AG10803 (cell line): ENCODE data around the gene GSAP.
A peak's percentile ranks its signal among the peaks of the same experiment; 100 is the strongest.

Experiments used
- DNase-seq: peaks from one replicate; pipeline ENCODE4 v3.0.0; 2010; ENCODE audit warnings: low read depth
- H3K4me3 ChIP-seq: 2 replicates; pipeline ENCODE4 v1.5.1; 2011; ENCODE audit warnings: mild to moderate bottlenecking, low read length, control low read depth
- TF ChIP-seq, protein P1 (sequence below): conservative IDR thresholded peaks from 2 replicates; pipeline ENCODE4 v1.5.1; 2011; ENCODE audit warnings: mild to moderate bottlenecking, low read length, control low read depth, inconsistent platforms

GSAP gene

DNA sequence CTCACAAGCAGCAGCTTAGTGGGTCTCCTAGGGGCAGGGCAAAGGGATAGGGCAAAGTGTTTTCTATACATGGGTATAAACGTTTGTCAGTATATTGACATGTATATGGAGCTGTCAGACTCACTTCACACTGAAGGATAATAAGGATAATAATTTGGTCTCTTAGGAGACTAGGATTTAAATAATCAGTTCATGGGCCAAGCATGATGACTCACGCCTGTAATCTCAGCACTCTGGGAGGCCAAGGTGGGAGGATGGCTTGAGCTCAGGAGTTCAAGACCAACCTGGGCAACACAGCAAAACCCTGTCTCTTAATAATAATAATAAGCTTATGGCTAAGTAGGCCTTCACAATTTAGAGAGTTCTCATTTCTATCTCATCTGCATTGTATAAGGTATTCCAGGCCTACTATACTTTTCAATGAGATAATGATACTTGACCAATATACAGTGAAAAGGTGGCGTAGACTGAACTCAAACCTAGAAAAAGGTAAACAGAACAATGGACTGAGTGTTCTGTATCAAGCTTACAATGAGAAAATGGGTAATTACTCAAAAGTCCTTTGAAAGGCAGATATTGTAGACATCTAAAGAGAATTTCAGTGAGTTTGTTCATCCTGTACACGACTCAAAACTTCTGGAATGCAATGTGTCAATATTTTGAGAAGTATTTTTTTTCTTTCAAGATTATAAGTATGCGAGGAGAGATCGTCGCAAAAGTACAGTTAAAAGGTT, 7.0 kb downstream of the GSAP start:
- H3K4me3 ChIP-seq = no peak overlapping the region
- DNase-seq = peak; percentile 35
- TF ChIP-seq, protein P1, sequence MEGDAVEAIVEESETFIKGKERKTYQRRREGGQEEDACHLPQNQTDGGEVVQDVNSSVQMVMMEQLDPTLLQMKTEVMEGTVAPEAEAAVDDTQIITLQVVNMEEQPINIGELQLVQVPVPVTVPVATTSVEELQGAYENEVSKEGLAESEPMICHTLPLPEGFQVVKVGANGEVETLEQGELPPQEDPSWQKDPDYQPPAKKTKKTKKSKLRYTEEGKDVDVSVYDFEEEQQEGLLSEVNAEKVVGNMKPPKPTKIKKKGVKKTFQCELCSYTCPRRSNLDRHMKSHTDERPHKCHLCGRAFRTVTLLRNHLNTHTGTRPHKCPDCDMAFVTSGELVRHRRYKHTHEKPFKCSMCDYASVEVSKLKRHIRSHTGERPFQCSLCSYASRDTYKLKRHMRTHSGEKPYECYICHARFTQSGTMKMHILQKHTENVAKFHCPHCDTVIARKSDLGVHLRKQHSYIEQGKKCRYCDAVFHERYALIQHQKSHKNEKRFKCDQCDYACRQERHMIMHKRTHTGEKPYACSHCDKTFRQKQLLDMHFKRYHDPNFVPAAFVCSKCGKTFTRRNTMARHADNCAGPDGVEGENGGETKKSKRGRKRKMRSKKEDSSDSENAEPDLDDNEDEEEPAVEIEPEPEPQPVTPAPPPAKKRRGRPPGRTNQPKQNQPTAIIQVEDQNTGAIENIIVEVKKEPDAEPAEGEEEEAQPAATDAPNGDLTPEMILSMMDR = no peak

- TF ChIP-seq, protein P1 = no peak
- no peak overlapping the region for H3K4me3 ChIP-seq
- no peak for DNase-seq
Measured at GRCh38 chr7:77407906-77408305, 8.2 kb downstream of the GSAP start.

GRCh38 chr7:77406421-77406820, 9.7 kb downstream of the GSAP start:
- H3K4me3 ChIP-seq = no peak overlapping the region
- TF ChIP-seq, protein P1 = no peak

DNA sequence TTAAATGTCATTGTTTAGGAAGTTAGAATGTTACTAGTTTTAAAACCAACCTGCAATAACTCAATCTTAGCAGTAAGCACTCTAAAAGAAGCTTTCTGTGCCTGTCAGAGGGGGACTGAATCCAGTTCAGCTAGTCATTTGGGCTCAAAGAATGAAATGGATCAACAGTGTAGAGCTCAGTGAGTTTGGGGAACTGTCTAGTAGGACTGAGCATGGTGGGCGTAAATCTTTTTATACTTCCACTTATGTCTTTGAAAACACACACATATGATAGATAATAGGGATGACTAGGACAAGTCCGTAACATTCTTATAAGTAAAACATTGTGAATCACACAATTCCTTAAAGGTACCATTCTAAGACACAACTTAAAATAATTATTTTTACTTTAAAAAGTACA, 11.5 kb downstream of the GSAP start:
- TF ChIP-seq, protein P1 = no peak
- H3K4me3 ChIP-seq = no peak overlapping the region
- no peak for DNase-seq

More at GRCh38 chr7:77406421-77406820, 9.7 kb downstream of the GSAP start:
- no peak for DNase-seq

DNA sequence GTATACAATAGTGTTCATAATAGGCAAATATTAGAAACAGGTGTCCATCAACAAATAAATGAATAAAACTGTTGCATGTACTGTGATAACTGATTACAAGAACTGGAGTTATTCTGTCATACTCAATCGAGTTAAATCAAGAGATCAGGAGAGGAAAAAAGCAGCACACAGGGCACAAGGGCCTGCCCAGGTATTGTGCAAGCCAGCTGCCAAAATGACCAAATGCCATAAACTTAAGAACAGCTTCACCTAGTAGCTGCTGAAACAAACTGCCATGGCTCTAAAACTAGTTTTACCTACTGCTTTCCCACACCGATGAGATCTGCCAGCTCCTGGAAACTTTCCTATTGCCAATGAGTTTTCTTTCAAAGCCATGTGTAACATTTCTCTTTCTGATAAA, 12.2 kb downstream of the GSAP start:
- DNase-seq = no peak
- no peak overlapping the region for H3K4me3 ChIP-seq
- TF ChIP-seq, protein P1 = no peak

GRCh38 chr7:77402818-77403217, 13.3 kb downstream of the GSAP start:
- TF ChIP-seq, protein P1 = no peak
- H3K4me3 ChIP-seq = no peak overlapping the region

GRCh38 chr7:77401002-77401401, 15.1 kb downstream of the GSAP start:
- no peak overlapping the region for H3K4me3 ChIP-seq
- TF ChIP-seq, protein P1 = no peak
- DNase-seq = no peak

More at GRCh38 chr7:77402818-77403217, 13.3 kb downstream of the GSAP start:
- DNase-seq = no peak
